Loucy (cell line): Measurements from ENCODE around the gene TTC39B.

ENCODE experiments used
- H2AFZ ChIP-seq: fragments of 200-600 bp; sonication (generic); 2 replicates; pipeline ENCODE4 v1.6.0; 2016; ENCODE audit warnings: antibody characterized with exemption, mild to moderate bottlenecking, low read length, moderate library complexity
- H3F3A ChIP-seq: fragments of 200-600 bp; 2 replicates; pipeline ENCODE4 v1.6.0; 2016; ENCODE audit warnings: antibody characterized with exemption, low read depth, mild to moderate bottlenecking
- H3K27me3 ChIP-seq: fragments of 200-600 bp; sonication (generic); 2 replicates; pipeline ENCODE4 v1.6.1; 2014; ENCODE audit warnings: low read length, mild to moderate bottlenecking; ENCODE audit not compliant: insufficient read depth, poor library complexity, severe bottlenecking
- H3K36me3 ChIP-seq: fragments of 200-600 bp; sonication (generic); 2 replicates; pipeline ENCODE4 v1.6.1; 2016; ENCODE audit warnings: low read length; ENCODE audit not compliant: insufficient read depth
- H3K4me1 ChIP-seq: fragments of 200-600 bp; sonication (generic); 2 replicates; pipeline ENCODE4 v1.5.1; 2014; ENCODE audit warnings: low read length, mild to moderate bottlenecking; ENCODE audit not compliant: insufficient read depth, poor library complexity, severe bottlenecking
- H3K4me2 ChIP-seq: fragments of 200-600 bp; sonication (generic); 2 replicates; pipeline ENCODE4 v1.6.0; 2014; ENCODE audit warnings: antibody characterized with exemption, low read length, low read depth, mild to moderate bottlenecking; ENCODE audit not compliant: poor library complexity, severe bottlenecking
- H3K4me3 ChIP-seq: fragments of 200-600 bp; sonication (generic); 2 replicates; pipeline ENCODE4 v1.5.1; 2014; ENCODE audit warnings: low read length, mild to moderate bottlenecking, mixed read lengths; ENCODE audit not compliant: poor library complexity, severe bottlenecking
- H3K79me2 ChIP-seq: fragments of 200-600 bp; sonication (generic); 2 replicates; pipeline ENCODE4 v1.6.1; 2014; ENCODE audit warnings: low read length; ENCODE audit not compliant: insufficient read depth
- H3K9ac ChIP-seq: fragments of 200-600 bp; sonication (generic); 2 replicates; pipeline ENCODE4 v1.6.0; 2014; ENCODE audit warnings: mild to moderate bottlenecking, low read depth, low read length, moderate library complexity; ENCODE audit not compliant: poor library complexity, severe bottlenecking
- H3K9me2 ChIP-seq: fragments of 200-600 bp; sonication (generic); replicated peaks from 2 replicates; pipeline ENCODE4 v1.6.1; 2016; ENCODE audit warnings: low read depth, low read length, mixed read lengths
- H3K9me3 ChIP-seq: fragments of 200-600 bp; sonication (generic); 2 replicates; pipeline ENCODE4 v1.6.1; 2014; ENCODE audit warnings: mild to moderate bottlenecking, antibody characterized with exemption, low read length, low read depth; ENCODE audit not compliant: insufficient read depth
- H4K20me1 ChIP-seq: fragments of 200-600 bp; sonication (generic); 2 replicates; pipeline ENCODE4 v1.6.0; 2014; ENCODE audit warnings: antibody characterized with exemption, low read length, mild to moderate bottlenecking; ENCODE audit not compliant: insufficient read depth, poor library complexity, severe bottlenecking
- EZH2phosphoT487 ChIP-seq: fragments of 200-600 bp; IDR thresholded peaks from 2 replicates; pipeline ENCODE4 v1.6.1; 2018; ENCODE audit warnings: antibody characterized with exemption, mild to moderate bottlenecking, moderate library complexity, borderline replicate concordance
- TF ChIP-seq, protein P1 (sequence below): fragments of 200-600 bp; sonication (generic); conservative IDR thresholded peaks from 2 replicates; pipeline ENCODE4 v1.5.1; 2014; ENCODE audit warnings: mild to moderate bottlenecking, antibody characterized with exemption, low read length

TTC39B gene

DNA sequence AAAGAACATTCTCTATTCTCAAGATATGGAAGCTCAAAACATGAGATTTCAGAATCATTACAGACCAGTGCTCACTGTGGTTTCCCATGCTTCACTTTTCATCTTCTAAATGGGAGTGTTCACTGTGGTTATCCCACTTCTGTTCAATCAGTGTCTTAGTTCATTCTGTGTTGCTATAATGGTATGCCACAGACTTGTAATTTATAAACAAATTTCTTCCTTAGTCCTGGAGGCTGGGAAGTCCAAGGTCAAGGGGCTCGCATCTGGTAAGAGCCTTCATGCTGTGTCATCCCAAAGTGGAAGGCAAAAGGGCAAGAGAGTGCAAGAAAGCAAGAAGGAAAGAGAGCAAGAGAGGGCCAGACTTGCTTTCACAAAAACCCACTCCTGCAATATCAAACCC, 146.3 kb downstream of the TTC39B start:
- Histone ChIP-seq H3K36me3 (no peaks in the 10 kb centered on the region), H3K4me3 (no peak overlapping the region), H3K4me1 (no peaks in the 10 kb centered on the region), H3K9me3 (no peaks in the 10 kb centered on the region), H4K20me1 (no peaks in the 10 kb centered on the region), H3K27me3 (no peaks in the 10 kb centered on the region), H3K79me2 (no peaks in the 10 kb centered on the region), H3F3A (no peaks in the 10 kb centered on the region), H2AFZ (no peak overlapping the region), H3K9me2 (no peaks in the 10 kb centered on the region), H3K4me2 (no peak overlapping the region), H3K9ac (no peak overlapping the region)
- TF ChIP-seq EZH2phosphoT487 = no peak
- TF ChIP-seq, protein P1, sequence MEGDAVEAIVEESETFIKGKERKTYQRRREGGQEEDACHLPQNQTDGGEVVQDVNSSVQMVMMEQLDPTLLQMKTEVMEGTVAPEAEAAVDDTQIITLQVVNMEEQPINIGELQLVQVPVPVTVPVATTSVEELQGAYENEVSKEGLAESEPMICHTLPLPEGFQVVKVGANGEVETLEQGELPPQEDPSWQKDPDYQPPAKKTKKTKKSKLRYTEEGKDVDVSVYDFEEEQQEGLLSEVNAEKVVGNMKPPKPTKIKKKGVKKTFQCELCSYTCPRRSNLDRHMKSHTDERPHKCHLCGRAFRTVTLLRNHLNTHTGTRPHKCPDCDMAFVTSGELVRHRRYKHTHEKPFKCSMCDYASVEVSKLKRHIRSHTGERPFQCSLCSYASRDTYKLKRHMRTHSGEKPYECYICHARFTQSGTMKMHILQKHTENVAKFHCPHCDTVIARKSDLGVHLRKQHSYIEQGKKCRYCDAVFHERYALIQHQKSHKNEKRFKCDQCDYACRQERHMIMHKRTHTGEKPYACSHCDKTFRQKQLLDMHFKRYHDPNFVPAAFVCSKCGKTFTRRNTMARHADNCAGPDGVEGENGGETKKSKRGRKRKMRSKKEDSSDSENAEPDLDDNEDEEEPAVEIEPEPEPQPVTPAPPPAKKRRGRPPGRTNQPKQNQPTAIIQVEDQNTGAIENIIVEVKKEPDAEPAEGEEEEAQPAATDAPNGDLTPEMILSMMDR = no peak

DNA sequence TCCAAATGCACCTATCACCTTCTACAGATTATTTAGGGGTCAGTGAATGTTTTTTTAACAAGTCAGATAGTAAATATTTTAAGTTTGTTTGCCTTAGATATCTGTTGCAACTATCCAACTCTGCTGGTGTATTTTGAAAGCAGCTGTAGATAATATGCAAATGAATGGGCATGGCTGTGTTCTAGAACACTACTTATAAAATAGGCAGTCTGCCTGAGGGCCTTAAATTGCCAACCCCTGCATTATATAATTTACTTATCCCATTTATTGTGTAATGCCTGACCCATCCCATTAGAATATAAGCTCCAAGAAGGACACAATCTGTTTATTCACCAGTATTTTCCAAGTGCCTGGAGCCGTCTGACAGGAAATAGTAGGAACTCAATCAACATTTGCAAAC, 149.0 kb downstream of the TTC39B start:
- no peak overlapping the region for H3K4me3 ChIP-seq
- no peak overlapping the region for H3K4me2 ChIP-seq
- H3K36me3 ChIP-seq = no peaks in the 10 kb centered on the region
- H3K27me3 ChIP-seq = no peaks in the 10 kb centered on the region
- no peaks in the 10 kb centered on the region for H3K4me1 ChIP-seq
- no peaks in the 10 kb centered on the region for H3K9me2 ChIP-seq
- no peaks in the 10 kb centered on the region for H3K79me2 ChIP-seq
- H3F3A ChIP-seq = no peaks in the 10 kb centered on the region
- TF ChIP-seq EZH2phosphoT487 = no peak
- TF ChIP-seq, protein P1 = no peak
- H2AFZ ChIP-seq = no peak overlapping the region
- H3K9ac ChIP-seq = no peak overlapping the region
- no peaks in the 10 kb centered on the region for H4K20me1 ChIP-seq
- H3K9me3 ChIP-seq = no peaks in the 10 kb centered on the region

DNA sequence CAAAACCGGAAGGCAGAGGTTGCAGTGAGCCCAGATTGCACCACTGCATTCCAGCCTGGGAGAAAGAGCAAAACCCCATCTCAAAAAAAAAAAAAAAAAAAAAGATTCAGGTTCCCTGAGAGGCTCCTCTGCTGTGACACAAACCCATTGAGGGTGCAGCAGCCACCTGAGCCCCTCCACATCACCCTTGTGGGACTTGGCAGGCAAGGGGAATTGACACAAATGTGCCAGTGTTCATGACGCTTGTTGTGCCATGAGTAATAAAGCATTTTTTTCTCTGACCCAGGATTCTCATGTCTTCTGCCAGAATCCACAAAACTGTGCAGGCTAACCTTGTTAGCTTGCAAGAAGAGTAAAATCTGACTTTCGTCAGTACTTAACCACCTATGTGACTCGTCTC, 149.6 kb downstream of the TTC39B start:
- H3K4me3 ChIP-seq = no peak overlapping the region
- TF ChIP-seq, protein P1 = no peak

More for the DNA sequence above, 149.6 kb downstream of the TTC39B start:
- Histone ChIP-seq H3K9me3 (no peaks in the 10 kb centered on the region), H3K27me3 (no peaks in the 10 kb centered on the region), H3F3A (no peaks in the 10 kb centered on the region), H3K4me1 (no peaks in the 10 kb centered on the region), H3K4me2 (no peak overlapping the region), H3K79me2 (no peaks in the 10 kb centered on the region), H4K20me1 (no peaks in the 10 kb centered on the region), H3K9ac (no peak overlapping the region), H3K36me3 (no peaks in the 10 kb centered on the region), H3K9me2 (no peaks in the 10 kb centered on the region), H2AFZ (no peak overlapping the region)
